ENCODE measurements around the gene IFI27L1. TPM values are rescaled to one million over a fixed set of nuclear protein-coding genes. Genes with fewer than 3 reads are reported as not detected.

Gene IFI27L1
- total and polyA plus RNA-seq, 2 of the 13 experiments (the other 11 are each of a cell fraction or from before 2014, with no cell fraction given): 11.9 to 19.0 TPM

- 89% methylated on average over 9 of the region's 14 CpGs for WGBS (ENCODE audit: low lambda C conversion rate)
- POLR2A ChIA-PET: no interaction called here
- DNase-seq (ENCODE audit: low spot score) (no peak), ATAC-seq (no peak), FAIRE-seq (no peak)
- Histone ChIP-seq H3K9me3 (ENCODE audit: low read length) (no peaks in the 10 kb centered on the region), H4K20me1 (ENCODE audit: insufficient read depth, low read length) (no peaks in the 10 kb centered on the region), H3K4me2 (ENCODE audit: low read depth, low read length) (no peak overlapping the region), H3K9ac (ENCODE audit: insufficient read depth, low read depth, low read length) (no peak overlapping the region), H2AFZ (ENCODE audit: low read length) (no peak overlapping the region), H3K79me2 (ENCODE audit: insufficient read depth, low read length) (no peaks in the 10 kb centered on the region), H3K4me1 (ENCODE audit: insufficient read depth, low read length) (peaks cover 57% of the 10 kb centered on the region), H3K27me3 (ENCODE audit: control insufficient read depth in 1 of 2, insufficient read depth in 2 of 2, low read length in 2 of 2) (no peaks in the 10 kb centered on the region), H3K36me3 (replicated peaks in 1 of 2; ENCODE audit: control insufficient read depth in 1 of 2, insufficient read depth in 2 of 2, low read length in 2 of 2) (peaks cover 10 to 27% of the 10 kb centered on the region in 2 experiments), H3K4me3 (replicated peaks in 1 of 3; ENCODE audit: insufficient read depth in 1 of 3, low read depth in 2 of 3, low read length in 3 of 3) (no peak overlapping the region), H3K27ac (ENCODE audit: extremely low read length, insufficient read depth, low read length) (no peak overlapping the region)
- CTCF ChIA-PET (ENCODE audit: low intra/inter-chr PET ratio, low total read pairs): no interaction called here
- intact Hi-C loops (cut with micrococcal nuclease; ENCODE audit: unreplicated experiment) (no loop called here), in situ Hi-C loops (cut with HindIII; ENCODE audit: extremely low pct_ligation_motif_present, low pct_unique_long_range_greater_than_20kb) (no loop called here)
- TF ChIP-seq ZNF260 (CRISPR knock-in tag; IDR thresholded peaks at IDR 0.05; ENCODE audit: borderline replicate concordance, low read depth): no peak
- TF ChIP-seq, protein P1, sequence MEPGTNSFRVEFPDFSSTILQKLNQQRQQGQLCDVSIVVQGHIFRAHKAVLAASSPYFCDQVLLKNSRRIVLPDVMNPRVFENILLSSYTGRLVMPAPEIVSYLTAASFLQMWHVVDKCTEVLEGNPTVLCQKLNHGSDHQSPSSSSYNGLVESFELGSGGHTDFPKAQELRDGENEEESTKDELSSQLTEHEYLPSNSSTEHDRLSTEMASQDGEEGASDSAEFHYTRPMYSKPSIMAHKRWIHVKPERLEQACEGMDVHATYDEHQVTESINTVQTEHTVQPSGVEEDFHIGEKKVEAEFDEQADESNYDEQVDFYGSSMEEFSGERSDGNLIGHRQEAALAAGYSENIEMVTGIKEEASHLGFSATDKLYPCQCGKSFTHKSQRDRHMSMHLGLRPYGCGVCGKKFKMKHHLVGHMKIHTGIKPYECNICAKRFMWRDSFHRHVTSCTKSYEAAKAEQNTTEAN (CRISPR knock-in tag; conservative IDR thresholded peaks at IDR 0.05): no peak
- TF ChIP-seq ZC3H4 (CRISPR knock-in tag; IDR thresholded peaks at IDR 0.05; ENCODE audit: borderline replicate concordance): no peak
- no peak for TF ChIP-seq AHDC1 (CRISPR knock-in tag; IDR thresholded peaks at IDR 0.05; ENCODE audit: borderline replicate concordance)
- no peak for TF ChIP-seq RBM39 (IDR thresholded peaks at IDR 0.05; ENCODE audit: low read depth, low read length, poor library complexity, severe bottlenecking)
- TF ChIP-seq, protein P2, sequence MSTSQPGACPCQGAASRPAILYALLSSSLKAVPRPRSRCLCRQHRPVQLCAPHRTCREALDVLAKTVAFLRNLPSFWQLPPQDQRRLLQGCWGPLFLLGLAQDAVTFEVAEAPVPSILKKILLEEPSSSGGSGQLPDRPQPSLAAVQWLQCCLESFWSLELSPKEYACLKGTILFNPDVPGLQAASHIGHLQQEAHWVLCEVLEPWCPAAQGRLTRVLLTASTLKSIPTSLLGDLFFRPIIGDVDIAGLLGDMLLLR (CRISPR knock-in tag; IDR thresholded peaks at IDR 0.05): no peak
- BruUV-seq (replicated peaks): no TSS peak
Observed at GRCh38 chr14:94043756-94044475, 37.2 kb upstream of the IFI27L1 start.
